B cell (primary cell): Measurements from ENCODE around the gene PLGRKT. TPM values are rescaled to one million over a fixed set of nuclear protein-coding genes. Genes with fewer than 3 reads are reported as not detected.

Experiments used
- ATAC-seq: fragments of 200-7000 bp; cut with Tn5 transposase; one replicate; pipeline ENCODE4 v1.10.0; 2021; ENCODE audit warnings: low read depth, mild to moderate bottlenecking, moderate number of reproducible peaks, moderate library complexity
- CTCF ChIA-PET: fragments of 350-600 bp; sonication (Branson Sonifier 250); formaldehyde crosslinking; loops from one replicate; lab custom pipeline; 2021; ENCODE audit warnings: antibody characterized with exemption, inconsistent platforms; lab: Charles Lee
- POLR2A ChIA-PET: fragments of 350-600 bp; sonication (Branson Sonifier 250); formaldehyde crosslinking; loops from one replicate; lab custom pipeline; 2021; ENCODE audit warnings: antibody characterized with exemption; lab: Charles Lee
- DNase-seq: peaks from one replicate; pipeline ENCODE4 v3.0.0; 2013
- H2AFZ ChIP-seq: 2 replicates; pipeline ENCODE4 v1.6.1; 2012; ENCODE audit warnings: mild to moderate bottlenecking, low read depth, low read length; ENCODE audit not compliant: insufficient read depth, poor library complexity, severe bottlenecking
- H3K27ac ChIP-seq, 2 donors: 1 replicate in 1 of 2; 2 replicates in 1 of 2; pipeline ENCODE4 v1.5.1; 2012 to 2013; ENCODE audit warnings: low read length in 2 of 2, mild to moderate bottlenecking in 2 of 2, moderate library complexity in 1 of 2
- H3K27me3 ChIP-seq, 4 experiments: fragments of 200-600 bp in 1 of 4; sonication (generic) in 1 of 4; replicated peaks in 1 of 4; 1 replicate in 2 of 4; 2 replicates in 2 of 4; pipeline versions ENCODE4 v1.6.1 to v1.7.0; 2013 to 2016; ENCODE audit warnings: low read length in 3 of 4, mild to moderate bottlenecking in 2 of 4, mixed read lengths in 1 of 4, moderate library complexity in 1 of 4; ENCODE audit not compliant: insufficient read depth in 4 of 4, control insufficient read depth in 3 of 4; ENCODE audit errors: control extremely low read depth in 1 of 4
- H3K36me3 ChIP-seq, 2 experiments: replicated peaks in 1 of 2; 1 replicate in 1 of 2; 2 replicates in 1 of 2; pipeline versions ENCODE4 v1.6.1 to v1.7.1; 2013; ENCODE audit warnings: low read length in 1 of 2; ENCODE audit not compliant: insufficient read depth in 2 of 2, control insufficient read depth in 1 of 2; ENCODE audit errors: control extremely low read depth in 1 of 2, extremely low read depth in 1 of 2
- H3K4me1 ChIP-seq, 2 donors: fragments of 200-600 bp in 1 of 2; sonication (generic) in 1 of 2; 1 replicate in 1 of 2; 2 replicates in 1 of 2; pipeline versions ENCODE4 v1.5.1 to v1.6.1; 2013 to 2017; ENCODE audit warnings: low read length in 2 of 2; ENCODE audit not compliant: control insufficient read depth in 2 of 2, insufficient read depth in 2 of 2
- H3K4me2 ChIP-seq: replicated peaks from 2 replicates; pipeline ENCODE3; 2012; ENCODE audit warnings: mild to moderate bottlenecking, low read depth, low read length; ENCODE audit not compliant: poor library complexity, severe bottlenecking
- H3K4me3 ChIP-seq, 5 experiments: fragments of 200-600 bp in 1 of 5; sonication (generic) in 1 of 5; 1 replicate in 3 of 5; 2 replicates in 2 of 5; pipeline versions ENCODE4 v1.5.1 to v1.7.0; 2011 to 2016; ENCODE audit warnings: low read length in 4 of 5, mild to moderate bottlenecking in 4 of 5, low read depth in 2 of 5, control low read depth in 1 of 5, moderate library complexity in 1 of 5; ENCODE audit not compliant: insufficient read depth in 1 of 5; ENCODE audit errors: control extremely low read depth in 1 of 5, extremely low read depth in 1 of 5
- H3K79me2 ChIP-seq: fragments of 200-600 bp; sonication (generic); one replicate; pipeline ENCODE4 v1.6.0; 2016; ENCODE audit warnings: low read length; ENCODE audit not compliant: control insufficient read depth, insufficient read depth
- H3K9ac ChIP-seq: fragments of 200-600 bp; sonication (generic); 2 replicates; pipeline ENCODE4 v1.6.1; 2017; ENCODE audit warnings: mild to moderate bottlenecking, low read length, moderate library complexity
- H3K9me3 ChIP-seq, 3 donors: one replicate each; pipeline versions ENCODE4 v1.6.1 to v1.7.1; 2013; ENCODE audit warnings: low read length in 2 of 3; ENCODE audit not compliant: control insufficient read depth in 2 of 3, insufficient read depth in 1 of 3; ENCODE audit errors: control extremely low read depth in 1 of 3
- H4K20me1 ChIP-seq: 2 replicates; pipeline ENCODE4 v1.6.0; 2012; ENCODE audit warnings: mild to moderate bottlenecking, low read length; ENCODE audit not compliant: insufficient read depth, control insufficient read depth, poor library complexity, severe bottlenecking
- H3K27ac Mint-ChIP-seq: one replicate; pipeline ENCODE4 v1.8.0; 2021; ENCODE audit warnings: mixed read lengths
- H3K27me3 Mint-ChIP-seq: one replicate; pipeline ENCODE4 v1.8.0; 2021; ENCODE audit warnings: mixed read lengths
- H3K4me1 Mint-ChIP-seq: one replicate; pipeline ENCODE4 v1.8.0; 2021; ENCODE audit warnings: mixed read lengths
- H3K4me3 Mint-ChIP-seq: one replicate; pipeline ENCODE4 v1.8.0; 2021; ENCODE audit warnings: mixed read lengths
- H3K9me3 Mint-ChIP-seq: one replicate; pipeline ENCODE4 v1.8.0; 2022; ENCODE audit warnings: mixed read lengths; ENCODE audit not compliant: insufficient read depth
- EZH2 ChIP-seq: IDR thresholded peaks from 2 replicates; pipeline ENCODE4 v1.6.1; 2012; ENCODE audit warnings: borderline replicate concordance, low read depth, mild to moderate bottlenecking, moderate library complexity, low read length; ENCODE audit not compliant: insufficient read depth, poor library complexity, severe bottlenecking
- WGBS: methylation state at CpG from one replicate; pipeline ENCODE4 v1.1.5; 2013; ENCODE audit warnings: missing lambda C conversion rate; ENCODE audit not compliant: insufficient coverage; 5-methylcytosine and 5-hydroxymethylcytosine counted together
- intact Hi-C: fragments of 100-400 bp; cut with micrococcal nuclease; formaldehyde crosslinking; loops from one replicate; pipeline ENCODE4 v1.10.0; 2022
- polyA plus RNA-seq: library from polyadenylated mRNA; depleted of rRNA; stranded (reverse); fragments of >200 nt; gene quantifications from 2 replicates; pipeline ENCODE4 v1.2.3, GENCODE V29; 2012
- total RNA-seq, 2 donors: library from RNA; stranded (reverse); fragments of 120-200 nt in 1 of 2; gene quantifications; 1 replicate in 1 of 2; 2 replicates in 1 of 2; pipeline versions ENCODE4 v1.2.3 to v1.2.4, GENCODE V29; 2013 to 2022
- TF ChIP-seq, protein P1 (sequence below): fragments of 200-600 bp; IDR thresholded peaks from one replicate; pipeline ENCODE4 v1.8.0; 2022; ENCODE audit warnings: antibody characterized with exemption, mild to moderate bottlenecking

Gene PLGRKT
- total and polyA plus RNA-seq, 2 donors (not counting 1 experiment from before 2014, with no cell fraction given), result 8.4 to 11.0 TPM

DNA sequence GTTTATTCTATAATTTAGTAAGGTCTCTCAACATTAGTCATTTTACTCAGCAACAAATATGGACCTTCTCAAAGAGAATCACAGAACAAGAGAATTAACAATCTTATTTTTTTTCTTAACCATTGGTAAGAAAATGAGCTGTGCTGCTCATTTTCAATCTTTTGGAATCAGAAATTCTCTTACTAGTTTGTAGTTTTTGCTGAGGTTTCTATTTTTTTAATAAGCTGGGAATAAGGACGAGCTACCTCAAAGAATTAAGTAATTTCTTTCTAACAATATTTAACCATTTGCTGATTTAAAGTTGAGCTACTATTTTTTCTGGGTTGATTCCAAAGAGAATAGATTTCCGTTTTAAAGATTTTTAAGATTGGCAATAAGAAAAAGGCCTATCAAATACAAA is 44.2 kb downstream of the PLGRKT start:
- ChIA-PET POLR2A (no interaction called here), CTCF (no interaction called here)
- Mint-ChIP-seq H3K27ac (no peak overlapping the region), H3K4me1 (no peaks in the 10 kb centered on the region), H3K27me3 (no peaks in the 10 kb centered on the region), H3K4me3 (no peak overlapping the region), H3K9me3 (no peaks in the 10 kb centered on the region)
- no CpG with 5 or more reads among the region's 2 CpGs for WGBS
- Histone ChIP-seq H4K20me1 (no peaks in the 10 kb centered on the region), H3K4me2 (no peak overlapping the region), H3K9ac (no peak overlapping the region), H3K4me3 (no peak overlapping the region), H3K27me3 (no peaks in the 10 kb centered on the region), H3K27ac (no peak overlapping the region), H3K36me3 (no peaks in the 10 kb centered on the region), H3K4me1 (no peaks in the 10 kb centered on the region), H3K79me2 (peaks cover 3% of the 10 kb centered on the region), H2AFZ (no peak overlapping the region), H3K9me3 (no peaks in the 10 kb centered on the region)
- ATAC-seq, result no peak
- intact Hi-C loops, result no loop called here
- no peak for DNase-seq
- TF ChIP-seq, protein P1, sequence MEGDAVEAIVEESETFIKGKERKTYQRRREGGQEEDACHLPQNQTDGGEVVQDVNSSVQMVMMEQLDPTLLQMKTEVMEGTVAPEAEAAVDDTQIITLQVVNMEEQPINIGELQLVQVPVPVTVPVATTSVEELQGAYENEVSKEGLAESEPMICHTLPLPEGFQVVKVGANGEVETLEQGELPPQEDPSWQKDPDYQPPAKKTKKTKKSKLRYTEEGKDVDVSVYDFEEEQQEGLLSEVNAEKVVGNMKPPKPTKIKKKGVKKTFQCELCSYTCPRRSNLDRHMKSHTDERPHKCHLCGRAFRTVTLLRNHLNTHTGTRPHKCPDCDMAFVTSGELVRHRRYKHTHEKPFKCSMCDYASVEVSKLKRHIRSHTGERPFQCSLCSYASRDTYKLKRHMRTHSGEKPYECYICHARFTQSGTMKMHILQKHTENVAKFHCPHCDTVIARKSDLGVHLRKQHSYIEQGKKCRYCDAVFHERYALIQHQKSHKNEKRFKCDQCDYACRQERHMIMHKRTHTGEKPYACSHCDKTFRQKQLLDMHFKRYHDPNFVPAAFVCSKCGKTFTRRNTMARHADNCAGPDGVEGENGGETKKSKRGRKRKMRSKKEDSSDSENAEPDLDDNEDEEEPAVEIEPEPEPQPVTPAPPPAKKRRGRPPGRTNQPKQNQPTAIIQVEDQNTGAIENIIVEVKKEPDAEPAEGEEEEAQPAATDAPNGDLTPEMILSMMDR, result no peak
- TF ChIP-seq EZH2, result no peak

DNA sequence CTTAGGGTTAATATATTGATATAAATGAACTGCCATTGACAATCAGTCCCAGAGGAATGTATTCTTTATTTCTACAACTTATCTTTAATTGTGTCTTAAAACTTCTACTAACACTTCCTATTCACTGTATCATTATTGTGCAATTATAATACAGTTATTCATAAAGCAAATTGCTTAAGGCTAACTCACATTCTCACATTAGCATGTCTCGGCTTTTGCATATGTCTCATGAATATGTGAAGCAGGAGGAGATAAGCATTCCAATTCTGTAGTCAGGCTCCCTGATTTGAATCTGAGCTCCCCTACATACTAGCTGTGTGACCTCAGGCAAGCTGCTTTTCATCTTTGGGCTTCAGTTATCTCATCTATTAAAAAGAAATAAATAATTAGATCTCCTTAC is 45.4 kb downstream of the PLGRKT start:
- no peaks in the 10 kb centered on the region for H3K9me3 ChIP-seq
- TF ChIP-seq, protein P1, result no peak
- TF ChIP-seq EZH2, result no peak
- Mint-ChIP-seq H3K9me3 (no peaks in the 10 kb centered on the region), H3K4me3 (no peak overlapping the region), H3K27ac (no peak overlapping the region), H3K4me1 (no peaks in the 10 kb centered on the region), H3K27me3 (no peaks in the 10 kb centered on the region)
- intact Hi-C loops, result no loop called here
- no peaks in the 10 kb centered on the region for H3K36me3 ChIP-seq
- ChIA-PET POLR2A (no interaction called here), CTCF (no interaction called here)
- H3K4me2 ChIP-seq, result no peak overlapping the region
- H3K27me3 ChIP-seq, result no peaks in the 10 kb centered on the region
- no peak overlapping the region for H3K27ac ChIP-seq
- DNase-seq (no peak), ATAC-seq (no peak)
- H3K4me3 ChIP-seq, result no peak overlapping the region
- WGBS, result no CpG with 5 or more reads among the region's 1 CpG
- no peak overlapping the region for H2AFZ ChIP-seq
- H3K9ac ChIP-seq, result no peak overlapping the region
- peaks cover under 1% of the 10 kb centered on the region for H3K79me2 ChIP-seq
- H3K4me1 ChIP-seq, result no peaks in the 10 kb centered on the region
- no peaks in the 10 kb centered on the region for H4K20me1 ChIP-seq
